ENCODE measurements around the gene KCNA10.
"Not testable (repeated sequence)": the region's sequence is repeated elsewhere in the genome, so short reads cannot be mapped to it uniquely, and the experiment has no call there.

KCNA10 gene

DNA sequence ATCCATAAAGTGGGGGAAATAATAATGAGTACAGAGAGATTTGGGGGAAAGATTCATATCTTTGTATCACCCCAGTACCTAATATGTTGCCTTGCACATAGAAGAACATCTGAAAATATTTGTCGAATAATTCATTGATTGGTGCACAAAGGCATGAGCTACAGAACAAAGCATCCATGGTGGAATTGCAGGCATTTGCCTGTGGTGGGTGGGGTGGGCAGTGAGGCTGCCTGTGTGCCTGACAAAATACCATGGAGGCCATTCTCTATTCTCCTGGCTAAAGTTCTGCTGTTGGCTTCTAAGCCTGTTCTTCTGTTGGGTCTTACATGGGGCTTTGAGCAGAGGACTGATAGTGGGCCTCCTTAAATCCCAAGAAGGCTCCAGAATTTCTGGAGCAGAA, 10.0 kb upstream of the KCNA10 start:
- Histone ChIP-seq H3K9ac (ENCODE audit: low read depth, low read length) (no peak overlapping the region), H3K27me3 (ENCODE audit: control insufficient read depth, insufficient read depth, low read length) (peaks cover 53% of the 10 kb centered on the region), H3K36me3 (ENCODE audit: insufficient read depth, low read length) (no peaks in the 10 kb centered on the region), H3K4me3 (ENCODE audit: low read length) (no peak overlapping the region), H3K4me2 (ENCODE audit: low read length) (no peak overlapping the region), H3K9me3 (replicated peaks; ENCODE audit: low read length) (no peaks in the 10 kb centered on the region), H3K4me1 (ENCODE audit: control insufficient read depth, insufficient read depth, low read length) (peaks cover 7% of the 10 kb centered on the region)

- Histone ChIP-seq H3K27me3 (ENCODE audit: control insufficient read depth, insufficient read depth, low read length) (peaks cover 51% of the 10 kb centered on the region), H3K4me2 (ENCODE audit: low read length) (no peak overlapping the region)
Observed at GRCh38 chr1:110526201-110526780, 7.3 kb upstream of the KCNA10 start.

GRCh38 chr1:110525249-110525595, 6.2 kb upstream of the KCNA10 start:
- Histone ChIP-seq H3K4me3 (ENCODE audit: low read length) (no peak overlapping the region), H3K4me2 (ENCODE audit: low read length) (no peak overlapping the region), H3K27me3 (ENCODE audit: control insufficient read depth, insufficient read depth, low read length) (peaks cover 54% of the 10 kb centered on the region), H3K4me1 (ENCODE audit: control insufficient read depth, insufficient read depth, low read length) (peaks cover 7% of the 10 kb centered on the region), H3K9ac (ENCODE audit: low read depth, low read length) (no peak overlapping the region), H3K36me3 (ENCODE audit: insufficient read depth, low read length) (no peaks in the 10 kb centered on the region), H3K9me3 (replicated peaks; ENCODE audit: low read length) (no peaks in the 10 kb centered on the region)

More at GRCh38 chr1:110526201-110526780, 7.3 kb upstream of the KCNA10 start:
- Histone ChIP-seq H3K4me3 (ENCODE audit: low read length) (no peak overlapping the region), H3K36me3 (ENCODE audit: insufficient read depth, low read length) (no peaks in the 10 kb centered on the region), H3K9ac (ENCODE audit: low read depth, low read length) (no peak overlapping the region), H3K4me1 (ENCODE audit: control insufficient read depth, insufficient read depth, low read length) (peaks cover 7% of the 10 kb centered on the region), H3K9me3 (replicated peaks; ENCODE audit: low read length) (no peaks in the 10 kb centered on the region)

DNA sequence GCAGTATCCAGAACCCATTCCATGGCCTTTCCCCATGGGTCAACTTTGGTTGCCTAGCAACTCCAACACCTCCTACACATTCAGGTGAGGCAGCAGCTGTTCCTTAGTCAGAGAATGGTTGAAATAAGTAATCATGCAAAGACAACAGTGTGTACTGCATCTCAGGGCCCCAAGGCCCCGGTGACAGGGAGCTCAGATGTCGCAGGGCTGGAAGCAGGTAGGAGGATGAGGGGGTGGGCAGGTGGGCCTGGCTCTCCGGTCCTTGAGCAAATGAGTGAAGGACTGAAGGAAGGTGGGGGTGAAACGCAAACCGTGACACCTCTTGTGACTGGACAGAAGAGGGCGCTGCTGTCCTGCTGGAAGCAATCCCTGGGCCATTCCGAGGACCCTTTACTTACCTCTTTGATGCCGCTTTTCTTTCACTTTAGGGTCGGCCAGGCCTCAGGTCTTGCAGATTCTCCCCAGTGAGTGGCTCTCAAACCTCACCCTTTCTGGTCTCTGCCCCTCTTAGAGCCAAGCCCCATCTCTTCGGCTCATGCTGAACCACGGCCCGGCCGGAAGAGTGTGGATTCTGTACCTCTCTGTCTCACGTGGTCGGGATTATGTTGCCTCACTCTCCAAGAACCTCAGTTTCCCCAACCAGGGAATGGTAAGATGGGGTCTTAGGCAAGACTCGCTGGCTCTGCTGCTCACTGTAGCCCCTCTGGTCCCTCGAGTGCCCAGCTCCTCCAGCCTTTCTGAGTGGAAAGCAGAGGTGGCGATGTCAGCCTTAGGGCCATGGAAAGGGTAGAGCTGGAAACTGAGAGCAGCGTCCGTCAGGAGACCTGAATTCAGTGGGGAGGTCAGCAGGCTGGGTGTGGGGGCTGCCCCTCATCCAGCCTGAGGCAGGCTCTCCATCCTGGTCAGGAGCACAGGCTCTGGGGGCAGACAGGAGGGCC, 5.6 kb upstream of the KCNA10 start:
- Histone ChIP-seq H3K9me3 (replicated peaks; ENCODE audit: low read length) (no peaks in the 10 kb centered on the region), H3K36me3 (ENCODE audit: insufficient read depth, low read length) (no peaks in the 10 kb centered on the region), H3K4me1 (ENCODE audit: control insufficient read depth, insufficient read depth, low read length) (peaks cover 7% of the 10 kb centered on the region), H3K4me2 (ENCODE audit: low read length) (peak overlapping the region; percentile 59), H3K27me3 (ENCODE audit: control insufficient read depth, insufficient read depth, low read length) (peaks cover 53% of the 10 kb centered on the region), H3K9ac (ENCODE audit: low read depth, low read length) (no peak overlapping the region), H3K4me3 (ENCODE audit: low read length) (no peak overlapping the region)

GRCh38 chr1:110523011-110523410, 4.0 kb upstream of the KCNA10 start:
- H3K4me2 ChIP-seq (ENCODE audit: low read length) = no peak overlapping the region
- no peak overlapping the region for H3K4me3 ChIP-seq (ENCODE audit: low read length)
- H3K27me3 ChIP-seq (ENCODE audit: control insufficient read depth, insufficient read depth, low read length) = peaks cover 37% of the 10 kb centered on the region
- H3K4me1 ChIP-seq (ENCODE audit: control insufficient read depth, insufficient read depth, low read length) = peaks cover 7% of the 10 kb centered on the region
- no peaks in the 10 kb centered on the region for H3K36me3 ChIP-seq (ENCODE audit: insufficient read depth, low read length)
- no peak overlapping the region for H3K9ac ChIP-seq (ENCODE audit: low read depth, low read length)
- no peaks in the 10 kb centered on the region for H3K9me3 ChIP-seq (replicated peaks; ENCODE audit: low read length)

GRCh38 chr1:110522560-110522959, 3.6 kb upstream of the KCNA10 start:
- Histone ChIP-seq H3K4me2 (ENCODE audit: low read length) (no peak overlapping the region), H3K9me3 (replicated peaks; ENCODE audit: low read length) (no peaks in the 10 kb centered on the region), H3K9ac (ENCODE audit: low read depth, low read length) (no peak overlapping the region), H3K4me3 (ENCODE audit: low read length) (no peak overlapping the region), H3K36me3 (ENCODE audit: insufficient read depth, low read length) (no peaks in the 10 kb centered on the region), H3K27me3 (ENCODE audit: control insufficient read depth, insufficient read depth, low read length) (peaks cover 37% of the 10 kb centered on the region), H3K4me1 (ENCODE audit: control insufficient read depth, insufficient read depth, low read length) (peaks cover 7% of the 10 kb centered on the region)

GRCh38 chr1:110520827-110521226, 1.9 kb upstream of the KCNA10 start:
- H3K4me1 ChIP-seq (ENCODE audit: control insufficient read depth, insufficient read depth, low read length) = peaks cover 7% of the 10 kb centered on the region
- no peak overlapping the region for H3K9ac ChIP-seq (ENCODE audit: low read depth, low read length)
- H3K27me3 ChIP-seq (ENCODE audit: control insufficient read depth, insufficient read depth, low read length) = peaks cover 25% of the 10 kb centered on the region
- no peaks in the 10 kb centered on the region for H3K36me3 ChIP-seq (ENCODE audit: insufficient read depth, low read length)
- H3K4me3 ChIP-seq (ENCODE audit: low read length) = no peak overlapping the region
- no peaks in the 10 kb centered on the region for H3K9me3 ChIP-seq (replicated peaks; ENCODE audit: low read length)
- no peak overlapping the region for H3K4me2 ChIP-seq (ENCODE audit: low read length)

GRCh38 chr1:110515891-110516290, 3.1 kb downstream of the KCNA10 start:
- Histone ChIP-seq H3K9me3 (replicated peaks; ENCODE audit: low read length) (no peaks in the 10 kb centered on the region), H3K4me3 (ENCODE audit: low read length) (no peak overlapping the region), H3K4me1 (ENCODE audit: control insufficient read depth, insufficient read depth, low read length) (no peaks in the 10 kb centered on the region), H3K4me2 (ENCODE audit: low read length) (no peak overlapping the region), H3K9ac (ENCODE audit: low read depth, low read length) (no peak overlapping the region), H3K36me3 (ENCODE audit: insufficient read depth, low read length) (no peaks in the 10 kb centered on the region), H3K27me3 (ENCODE audit: control insufficient read depth, insufficient read depth, low read length) (peaks cover 8% of the 10 kb centered on the region)

DNA sequence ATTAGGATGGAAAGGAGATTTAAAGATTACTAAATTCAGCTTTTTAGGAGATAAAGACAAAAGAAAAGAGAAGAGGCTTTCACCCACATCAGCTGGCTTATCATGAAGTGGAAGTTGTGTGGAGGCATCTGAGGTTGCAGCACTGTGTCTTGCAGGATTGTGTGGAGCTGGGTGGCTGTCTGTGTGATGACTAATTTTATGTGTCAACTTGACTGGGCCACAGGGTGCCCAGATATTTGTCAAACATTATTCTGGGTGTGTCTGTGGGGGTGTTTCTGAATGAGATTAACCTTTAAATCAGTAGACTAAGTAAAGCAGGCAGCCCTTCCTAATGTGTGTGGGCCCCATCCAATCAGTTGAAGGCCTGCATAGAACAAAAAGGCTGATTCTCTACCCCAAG, 3.9 kb downstream of the KCNA10 start:
- Histone ChIP-seq H3K9me3 (replicated peaks; ENCODE audit: low read length) (no peaks in the 10 kb centered on the region), H3K4me3 (ENCODE audit: low read length) (no peak overlapping the region), H3K9ac (ENCODE audit: low read depth, low read length) (no peak overlapping the region), H3K4me2 (ENCODE audit: low read length) (no peak overlapping the region), H3K4me1 (ENCODE audit: control insufficient read depth, insufficient read depth, low read length) (no peaks in the 10 kb centered on the region), H3K36me3 (ENCODE audit: insufficient read depth, low read length) (no peaks in the 10 kb centered on the region), H3K27me3 (ENCODE audit: control insufficient read depth, insufficient read depth, low read length) (peaks cover under 1% of the 10 kb centered on the region)

DNA sequence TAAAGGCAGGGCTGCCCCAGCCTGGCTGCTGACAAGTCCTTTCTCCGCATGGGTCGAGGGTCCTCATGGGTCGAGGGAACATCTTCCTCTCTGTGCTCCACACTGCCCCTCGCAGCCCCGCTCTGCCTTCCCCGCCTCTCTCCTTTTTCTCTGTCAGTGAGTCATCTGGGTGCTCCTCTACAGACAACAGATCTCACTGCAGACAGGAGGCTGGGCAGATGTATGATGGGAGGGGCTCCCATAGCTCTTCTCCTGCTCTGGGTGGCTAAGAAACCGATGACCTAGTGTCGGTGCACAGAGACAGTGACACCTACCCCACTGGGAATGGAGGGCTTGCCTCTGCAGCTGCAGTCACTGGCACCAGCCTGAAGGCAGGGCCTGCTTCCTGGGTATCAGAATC, 5.5 kb downstream of the KCNA10 start:
- H3K4me2 ChIP-seq (ENCODE audit: low read length) = no peak overlapping the region
- H3K4me3 ChIP-seq (ENCODE audit: low read length) = no peak overlapping the region
- peaks cover 2% of the 10 kb centered on the region for H3K27me3 ChIP-seq (ENCODE audit: control insufficient read depth, insufficient read depth, low read length)
- no peak overlapping the region for H3K9ac ChIP-seq (ENCODE audit: low read depth, low read length)
- no peaks in the 10 kb centered on the region for H3K36me3 ChIP-seq (ENCODE audit: insufficient read depth, low read length)
- no peaks in the 10 kb centered on the region for H3K9me3 ChIP-seq (replicated peaks; ENCODE audit: low read length)
- no peaks in the 10 kb centered on the region for H3K4me1 ChIP-seq (ENCODE audit: control insufficient read depth, insufficient read depth, low read length)

DNA sequence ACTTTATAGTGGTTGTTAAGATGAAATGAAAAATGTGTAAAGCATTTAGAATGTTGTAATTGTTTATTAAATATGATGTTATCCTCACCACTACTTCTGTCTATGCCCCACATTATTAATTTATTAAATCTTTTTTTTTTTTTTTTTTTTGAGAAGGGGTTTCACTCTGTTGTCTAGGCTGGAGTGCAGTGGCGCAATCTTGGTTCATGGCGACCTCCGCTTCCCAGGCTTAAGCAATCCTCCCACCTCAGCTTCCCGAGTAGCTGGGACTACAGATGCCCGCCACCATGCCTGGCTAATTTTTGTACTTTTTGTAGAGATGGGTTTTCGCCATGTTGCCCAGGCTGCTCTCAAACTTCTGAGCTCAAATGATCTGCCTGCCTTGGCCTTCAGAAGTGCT, 7.5 kb downstream of the KCNA10 start:
- H3K4me3 ChIP-seq (ENCODE audit: low read length) = no peak overlapping the region
- no peak overlapping the region for H3K9ac ChIP-seq (ENCODE audit: low read depth, low read length)
- H3K36me3 ChIP-seq (ENCODE audit: insufficient read depth, low read length) = no peaks in the 10 kb centered on the region
- no peak overlapping the region for H3K4me2 ChIP-seq (ENCODE audit: low read length)
- no peaks in the 10 kb centered on the region for H3K4me1 ChIP-seq (ENCODE audit: control insufficient read depth, insufficient read depth, low read length)
- H3K9me3 ChIP-seq (replicated peaks; ENCODE audit: low read length) = no peaks in the 10 kb centered on the region
- H3K27me3 ChIP-seq (ENCODE audit: control insufficient read depth, insufficient read depth, low read length) = peaks cover 17% of the 10 kb centered on the region

- H3K27me3 ChIP-seq (ENCODE audit: control insufficient read depth, insufficient read depth, low read length) = peaks cover 20% of the 10 kb centered on the region
- H3K9me3 ChIP-seq (replicated peaks; ENCODE audit: low read length); H3K36me3 ChIP-seq (ENCODE audit: insufficient read depth, low read length); H3K4me3 ChIP-seq (ENCODE audit: low read length); H3K4me2 ChIP-seq (ENCODE audit: low read length); H3K9ac ChIP-seq (ENCODE audit: low read depth, low read length); H3K4me1 ChIP-seq (ENCODE audit: control insufficient read depth, insufficient read depth, low read length): not testable (repeated sequence)
Observed at GRCh38 chr1:110510921-110511320, 8.1 kb downstream of the KCNA10 start.

Data from skeletal muscle satellite cell (primary cell).